ENCODE data around the gene HLA-DRB1.

HLA-DRB1 gene

DNA sequence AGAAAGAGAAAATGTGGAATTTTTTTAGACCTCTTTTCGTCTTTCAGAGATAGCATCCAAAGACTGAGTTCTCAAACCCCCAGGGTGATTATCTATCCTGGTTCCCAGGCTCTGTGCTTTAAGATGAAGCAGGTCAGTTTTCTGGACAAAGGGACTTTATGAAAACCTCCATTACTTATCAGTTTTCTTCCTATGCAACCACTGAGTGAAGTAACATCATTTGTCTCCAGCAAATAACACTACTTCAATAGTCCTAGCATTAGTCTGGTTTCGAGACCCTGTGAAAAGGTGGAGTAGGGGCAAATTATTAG is 18.3 kb upstream of the HLA-DRB1 start:
- no peak overlapping the region for H3K27ac ChIP-seq

DNA sequence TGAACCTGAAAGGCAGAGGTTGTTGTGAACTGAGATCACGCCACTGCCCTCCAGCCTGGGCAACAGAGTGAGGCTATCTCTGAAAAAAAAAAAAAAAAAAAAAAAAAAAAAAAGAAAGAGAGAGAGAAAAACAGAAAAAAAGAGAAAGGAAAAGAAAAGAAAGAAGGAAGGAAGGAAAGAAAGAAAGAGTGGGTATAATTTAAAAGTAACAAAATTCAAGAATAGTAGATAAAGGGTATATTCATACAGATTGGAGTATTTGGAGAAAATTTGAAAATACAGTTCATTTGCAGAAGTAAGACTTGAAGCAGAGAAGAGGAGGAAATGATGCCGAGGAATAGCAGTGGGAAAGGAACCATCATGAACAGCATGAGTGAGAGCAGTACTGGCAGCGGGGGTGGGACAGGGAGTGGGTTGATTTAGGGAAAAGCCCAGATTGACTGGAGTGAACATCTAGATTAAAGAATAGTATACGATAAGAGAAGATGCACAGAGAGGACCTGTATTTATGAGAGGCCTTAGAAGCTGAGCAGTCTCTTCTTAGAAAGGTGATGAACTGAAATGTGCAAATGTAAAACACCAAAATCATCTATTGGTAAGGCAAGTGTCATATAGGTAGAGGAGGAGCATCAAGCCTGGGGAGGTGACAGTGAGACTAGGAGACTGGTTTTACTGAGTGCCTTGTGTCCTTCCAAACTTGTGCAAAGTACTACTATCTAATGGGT is 17.8 kb upstream of the HLA-DRB1 start:
- intact Hi-C loops (cut with DNase I; ENCODE audit: low total_unique reads), result loop anchor here (5.0 kb wide), 1 partner anchor 965 kb away; no protein-coding TSS in a partner anchor
- Histone ChIP-seq H3K27me3 (no peaks in the 10 kb centered on the region), H3K4me3 (no peak overlapping the region), H3K9me3 (no peaks in the 10 kb centered on the region), H3K4me1 (no peaks in the 10 kb centered on the region), H3K27ac (no peak overlapping the region), H3K36me3 (no peaks in the 10 kb centered on the region)
- TF ChIP-seq, protein P1, sequence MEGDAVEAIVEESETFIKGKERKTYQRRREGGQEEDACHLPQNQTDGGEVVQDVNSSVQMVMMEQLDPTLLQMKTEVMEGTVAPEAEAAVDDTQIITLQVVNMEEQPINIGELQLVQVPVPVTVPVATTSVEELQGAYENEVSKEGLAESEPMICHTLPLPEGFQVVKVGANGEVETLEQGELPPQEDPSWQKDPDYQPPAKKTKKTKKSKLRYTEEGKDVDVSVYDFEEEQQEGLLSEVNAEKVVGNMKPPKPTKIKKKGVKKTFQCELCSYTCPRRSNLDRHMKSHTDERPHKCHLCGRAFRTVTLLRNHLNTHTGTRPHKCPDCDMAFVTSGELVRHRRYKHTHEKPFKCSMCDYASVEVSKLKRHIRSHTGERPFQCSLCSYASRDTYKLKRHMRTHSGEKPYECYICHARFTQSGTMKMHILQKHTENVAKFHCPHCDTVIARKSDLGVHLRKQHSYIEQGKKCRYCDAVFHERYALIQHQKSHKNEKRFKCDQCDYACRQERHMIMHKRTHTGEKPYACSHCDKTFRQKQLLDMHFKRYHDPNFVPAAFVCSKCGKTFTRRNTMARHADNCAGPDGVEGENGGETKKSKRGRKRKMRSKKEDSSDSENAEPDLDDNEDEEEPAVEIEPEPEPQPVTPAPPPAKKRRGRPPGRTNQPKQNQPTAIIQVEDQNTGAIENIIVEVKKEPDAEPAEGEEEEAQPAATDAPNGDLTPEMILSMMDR (IDR thresholded peaks at IDR 0.05), result no peak
- no peak for DNase-seq

More for the DNA sequence above, 18.3 kb upstream of the HLA-DRB1 start:
- TF ChIP-seq, protein P1 (IDR thresholded peaks at IDR 0.05), result no peak
- DNase-seq, result no peak
- Histone ChIP-seq H3K4me3 (no peak overlapping the region), H3K4me1 (no peaks in the 10 kb centered on the region), H3K9me3 (no peaks in the 10 kb centered on the region), H3K27me3 (no peaks in the 10 kb centered on the region), H3K36me3 (no peaks in the 10 kb centered on the region)
- intact Hi-C loops (cut with DNase I; ENCODE audit: low total_unique reads), result loop anchor here (5.0 kb wide), 1 partner anchor 966 kb away; no protein-coding TSS in a partner anchor

DNA sequence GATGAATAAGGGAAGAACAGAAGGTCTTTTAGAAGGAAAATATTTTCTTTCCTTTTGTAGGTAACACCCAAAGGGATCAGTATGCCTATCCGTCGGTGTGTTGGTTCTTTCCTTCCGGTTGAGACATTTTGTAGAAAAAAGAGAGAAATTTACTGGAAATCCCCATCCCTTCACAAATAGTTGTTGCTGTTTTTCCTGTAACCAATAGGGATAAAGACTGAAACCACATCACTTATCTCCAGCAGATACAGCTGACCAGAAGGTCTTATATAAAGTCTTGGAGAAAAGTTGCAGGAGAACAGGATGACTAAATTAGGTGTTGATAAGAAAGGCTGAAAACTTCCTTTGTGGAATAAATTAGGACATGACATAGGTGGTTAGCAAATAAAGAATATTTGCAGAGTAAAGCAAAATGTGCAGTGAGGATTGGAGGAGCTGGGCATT is 14.8 kb upstream of the HLA-DRB1 start:
- Histone ChIP-seq H3K4me1 (no peaks in the 10 kb centered on the region), H3K27ac (no peak overlapping the region)
- no peak for DNase-seq

DNA sequence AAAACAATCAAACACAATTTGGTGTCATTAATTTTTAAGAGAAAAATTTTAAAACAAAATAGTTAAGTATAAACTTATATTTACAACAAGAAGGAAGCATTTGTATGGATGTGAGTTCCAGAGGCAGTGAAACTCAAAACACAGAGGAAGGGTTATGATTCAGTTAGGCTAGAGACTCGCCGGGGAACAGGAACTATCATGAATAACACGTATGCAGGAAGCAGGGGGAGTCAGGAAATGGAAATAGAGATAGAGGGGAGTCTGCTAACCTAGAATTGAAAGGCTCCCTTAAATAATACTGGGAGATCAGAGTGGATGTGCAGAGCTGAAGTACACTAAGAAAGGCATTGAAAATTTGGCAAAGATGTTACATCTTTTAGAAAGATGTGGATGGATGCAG is 14.2 kb upstream of the HLA-DRB1 start:
- Histone ChIP-seq H3K27ac (no peak overlapping the region), H3K4me3 (no peak overlapping the region), H3K36me3 (no peaks in the 10 kb centered on the region), H3K27me3 (no peaks in the 10 kb centered on the region), H3K4me1 (no peaks in the 10 kb centered on the region), H3K9me3 (no peaks in the 10 kb centered on the region)
- TF ChIP-seq, protein P1 (IDR thresholded peaks at IDR 0.05), result no peak
- no peak for DNase-seq
- intact Hi-C loops (cut with DNase I; ENCODE audit: low total_unique reads), result no loop called here

More for the DNA sequence above, 14.8 kb upstream of the HLA-DRB1 start:
- TF ChIP-seq, protein P1 (IDR thresholded peaks at IDR 0.05), result no peak
- Histone ChIP-seq H3K4me3 (no peak overlapping the region), H3K27me3 (no peaks in the 10 kb centered on the region), H3K36me3 (no peaks in the 10 kb centered on the region), H3K9me3 (no peaks in the 10 kb centered on the region)
- intact Hi-C loops (cut with DNase I; ENCODE audit: low total_unique reads), result no loop called here

DNA sequence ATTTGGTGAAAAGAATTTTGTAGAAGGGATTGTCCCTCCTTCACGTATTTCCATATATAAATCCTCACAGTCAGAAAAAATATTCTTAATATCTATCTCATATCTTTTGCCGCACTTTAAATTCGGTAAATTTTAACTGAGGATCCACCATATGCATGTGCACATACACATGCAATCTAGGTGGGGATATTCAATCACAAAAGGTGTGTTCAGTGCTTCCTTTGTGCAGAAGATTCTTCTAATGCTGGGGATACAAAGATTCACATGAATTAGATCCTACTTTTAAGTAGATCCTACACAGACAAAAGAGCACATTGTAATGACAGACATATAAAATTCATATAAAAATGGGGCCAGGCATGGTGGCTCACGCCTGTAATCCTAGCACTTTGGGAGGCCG is 13.6 kb upstream of the HLA-DRB1 start:
- TF ChIP-seq, protein P1 (IDR thresholded peaks at IDR 0.05), result no peak
- no peak overlapping the region for H3K27ac ChIP-seq

More for the DNA sequence above, 13.6 kb upstream of the HLA-DRB1 start:
- DNase-seq, result no peak
- Histone ChIP-seq H3K27me3 (no peaks in the 10 kb centered on the region), H3K4me3 (no peak overlapping the region), H3K36me3 (no peaks in the 10 kb centered on the region), H3K9me3 (no peaks in the 10 kb centered on the region), H3K4me1 (no peaks in the 10 kb centered on the region)
- intact Hi-C loops (cut with DNase I; ENCODE audit: low total_unique reads), result no loop called here

Measured in tibial artery (tissue), 4 donors.